GM21390 (cell line): ENCODE data around the gene ARFGEF2.
"Not testable (repeated sequence)": the region's sequence is repeated elsewhere in the genome, so short reads cannot be mapped to it uniquely, and the experiment has no call there.

Experiments used
- ATAC-seq: cut with Tn5 transposase; IDR thresholded peaks from one replicate; pipeline ENCODE4 v1.9.1; 2021; ENCODE audit not compliant: unreplicated experiment

Gene ARFGEF2

DNA sequence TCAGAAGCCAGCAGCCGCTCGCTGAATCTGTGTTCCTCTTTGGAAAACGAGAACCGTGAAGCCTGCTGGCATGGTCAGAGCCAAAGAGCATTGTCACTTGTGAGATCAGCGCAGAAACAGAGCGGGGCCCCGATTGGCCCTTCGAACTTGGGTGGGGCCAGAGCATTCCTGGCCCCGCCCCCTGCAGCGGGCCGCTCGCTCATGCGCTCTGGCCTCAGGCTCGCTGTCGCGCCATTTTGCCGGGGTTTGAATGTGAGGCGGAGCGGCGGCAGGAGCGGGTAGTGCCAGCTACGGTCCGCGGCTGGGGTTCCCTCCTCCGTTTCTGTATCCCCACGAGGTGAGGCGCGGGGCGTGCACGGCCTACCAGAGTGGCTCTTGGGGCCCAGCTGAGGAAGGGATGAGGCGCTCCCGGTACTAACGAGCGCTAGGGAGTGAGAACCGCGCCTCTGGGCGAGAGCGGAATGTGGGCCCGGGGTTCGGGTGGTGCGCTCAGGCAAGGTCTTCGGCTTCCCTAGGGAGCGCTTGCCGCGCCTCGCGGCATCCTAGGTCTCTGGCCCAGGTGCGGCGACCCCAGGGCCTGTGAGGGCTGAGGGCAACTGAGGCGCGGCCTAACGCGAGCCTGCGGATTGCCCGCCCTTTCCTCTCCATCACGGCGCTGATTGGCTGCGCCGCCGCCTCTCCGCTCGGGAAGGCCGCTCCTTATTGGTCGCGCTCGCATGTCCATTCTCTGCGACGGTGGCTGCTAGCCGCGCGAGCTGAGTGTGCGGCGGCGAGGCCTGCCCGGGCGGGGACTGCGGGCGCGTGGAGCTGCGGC lies 124.8 kb downstream of the ARFGEF2 start, which contains the start of gene CSE1L:
Gene CSE1L (plus strand): TSS at position 226 of the 814 bp plus-strand sequence. CDS start 12,152 bp downstream, outside the sequence.
- peak; percentile 83 for ATAC-seq

DNA sequence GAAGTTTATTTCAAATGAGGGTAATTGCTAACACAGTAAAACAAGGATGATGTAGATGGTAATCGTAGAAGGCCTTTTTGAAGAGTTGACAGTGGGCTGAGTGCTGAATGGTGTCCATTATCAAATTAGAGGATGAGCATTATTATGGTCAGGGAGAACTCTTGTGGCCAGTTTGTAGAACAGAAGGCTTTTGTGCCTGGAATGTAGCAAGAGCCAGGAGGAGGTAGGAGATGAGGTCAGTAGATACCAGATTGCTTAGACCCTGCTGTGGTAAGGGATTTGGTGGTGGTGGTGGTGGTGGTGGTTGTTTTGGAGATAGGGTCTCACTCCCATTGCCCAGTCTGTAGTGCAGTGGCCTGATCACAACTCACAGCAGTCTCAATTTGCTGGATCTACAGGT lies 130.8 kb downstream of the ARFGEF2 start:
- no peak for ATAC-seq

- no peak for ATAC-seq
These were observed 132.6 kb downstream of the ARFGEF2 start for GRCh38 chr20:49054056-49054643.

DNA sequence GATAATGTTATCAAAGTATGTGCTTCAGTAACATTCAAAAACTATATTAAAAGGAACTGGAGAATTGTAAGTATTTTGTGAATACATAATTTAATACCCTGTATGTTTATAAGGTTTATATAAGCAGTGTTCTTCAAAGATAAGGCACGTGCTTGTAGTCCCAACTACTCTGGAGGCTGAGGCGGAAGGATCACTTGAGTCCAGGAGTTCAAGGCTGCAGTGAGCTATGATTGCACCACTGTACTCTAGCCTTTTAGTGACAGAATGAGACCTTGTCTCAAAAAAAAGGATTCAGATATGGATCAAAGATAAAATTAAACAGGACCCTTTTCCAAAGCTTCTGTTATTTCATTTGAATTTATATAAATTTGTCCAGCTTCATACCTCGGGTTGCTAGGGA lies 141.8 kb downstream of the ARFGEF2 start:
- no peak for ATAC-seq

DNA sequence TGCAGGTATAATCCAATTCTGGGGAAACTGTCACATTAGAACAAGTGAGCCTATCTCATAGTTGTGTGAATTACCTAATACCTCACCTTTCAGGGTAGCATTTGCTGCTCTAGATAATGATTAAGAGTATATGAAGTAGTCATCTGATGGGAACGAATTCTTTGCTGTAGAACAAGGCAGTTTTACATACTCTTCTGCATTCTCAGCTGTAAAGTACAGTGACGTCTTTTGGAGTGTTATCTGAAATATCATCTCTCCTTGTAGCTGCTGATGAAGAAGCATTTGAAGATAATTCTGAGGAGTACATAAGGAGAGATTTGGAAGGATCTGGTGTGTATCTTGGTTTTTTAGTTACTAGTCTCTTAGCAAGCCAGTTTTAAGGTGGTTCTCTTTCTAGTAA lies 153.0 kb downstream of the ARFGEF2 start:
- no peak for ATAC-seq

GRCh38 chr20:49078310-49078709 lies 156.8 kb downstream of the ARFGEF2 start:
- ATAC-seq, result no peak

- ATAC-seq, result not testable (repeated sequence)
These were observed 160.8 kb downstream of the ARFGEF2 start for GRCh38 chr20:49082295-49082694.
